HG02852 (cell line): ENCODE results near the gene OCA2.
"Not testable (repeated sequence)": the region's sequence is repeated elsewhere in the genome, so short reads cannot be mapped to it uniquely, and the experiment has no call there.

Experiments used
- ATAC-seq: cut with Tn5 transposase; IDR thresholded peaks from one replicate; pipeline ENCODE4 v1.9.1; 2021; ENCODE audit warnings: mild to moderate bottlenecking, moderate library complexity; ENCODE audit not compliant: unreplicated experiment

OCA2 gene

DNA sequence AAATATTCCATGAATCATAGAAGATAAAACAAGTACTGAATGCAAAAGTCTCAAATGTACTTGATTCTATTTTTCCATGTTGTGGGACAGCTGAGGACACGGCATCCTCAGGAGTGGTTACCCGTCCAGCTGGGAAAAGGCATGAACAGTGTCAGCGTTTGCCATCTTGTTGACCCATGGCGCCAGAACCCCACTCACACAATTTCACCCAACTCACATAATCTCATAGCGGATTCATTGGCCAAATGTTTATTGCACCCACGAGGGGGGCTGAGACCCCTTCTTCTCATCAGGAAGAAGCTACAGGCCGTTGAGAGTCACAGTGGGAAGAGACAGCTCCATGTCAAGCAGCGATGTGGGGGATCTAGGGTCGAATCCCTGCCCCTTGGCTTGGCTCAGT, 72.9 kb downstream of the OCA2 start:
- no peak for ATAC-seq

GRCh38 chr15:28025413-28025812, 73.7 kb downstream of the OCA2 start:
- no peak for ATAC-seq

DNA sequence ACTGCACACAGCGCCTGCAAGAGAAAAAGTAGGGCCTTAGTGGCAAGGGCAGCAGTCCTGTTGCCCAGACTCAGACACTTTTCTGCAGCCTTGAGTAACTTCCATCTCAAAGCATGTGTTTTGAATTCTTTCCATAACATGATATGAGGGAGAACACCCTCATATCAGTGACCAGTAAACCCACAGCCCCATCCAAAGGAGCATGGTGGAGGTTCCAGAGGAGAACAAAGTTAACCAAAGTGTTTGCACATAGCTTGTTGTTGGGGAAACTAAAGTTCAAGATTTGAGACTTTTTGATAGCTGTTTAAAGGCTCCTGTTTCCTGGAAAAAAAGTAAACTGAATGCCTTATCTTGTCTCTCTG, 74.2 kb downstream of the OCA2 start:
- no peak for ATAC-seq

- no peak for ATAC-seq
These were observed 74.9 kb downstream of the OCA2 start for GRCh38 chr15:28023933-28024888.

GRCh38 chr15:28023422-28023821, 75.7 kb downstream of the OCA2 start:
- ATAC-seq: no peak

GRCh38 chr15:28022961-28023360, 76.2 kb downstream of the OCA2 start:
- ATAC-seq: no peak

GRCh38 chr15:28022181-28022580, 76.9 kb downstream of the OCA2 start:
- no peak for ATAC-seq

DNA sequence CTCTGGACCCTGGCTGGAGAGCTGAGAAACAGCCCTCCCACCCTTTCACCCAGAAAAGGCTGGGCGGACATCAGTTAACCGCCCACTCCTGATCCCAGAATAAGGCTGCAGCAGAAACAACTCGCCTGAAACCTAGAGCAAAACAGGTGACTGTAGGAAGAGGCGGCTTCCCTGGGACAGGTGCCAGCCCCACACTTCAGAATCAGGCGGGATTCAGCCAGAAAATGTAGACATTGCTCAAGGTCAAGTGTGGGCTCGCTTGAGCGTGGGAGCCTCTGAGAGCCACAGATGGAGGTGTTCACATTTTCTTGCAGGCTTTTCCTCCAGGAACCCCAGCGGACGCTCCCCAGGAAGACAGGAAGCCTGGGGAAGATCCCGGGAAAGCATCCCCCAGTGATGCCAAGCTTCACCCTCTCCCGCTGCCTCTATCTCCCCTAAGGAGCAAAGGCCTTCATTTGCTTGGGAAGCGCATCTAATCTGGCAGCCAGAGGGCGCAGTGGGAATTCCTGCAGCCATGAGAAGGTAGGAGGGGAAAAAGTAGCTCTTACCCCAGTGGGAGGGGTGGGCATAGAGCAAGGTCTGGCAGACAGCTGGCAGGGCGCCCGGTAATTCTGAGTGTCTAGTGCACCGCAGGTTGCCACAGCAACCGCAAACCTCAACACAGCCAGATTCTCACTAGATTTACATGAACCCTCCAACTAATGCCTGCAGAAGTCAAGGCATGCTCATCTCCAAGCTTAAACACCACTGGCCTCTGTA, 77.7 kb downstream of the OCA2 start:
- no peak for ATAC-seq

DNA sequence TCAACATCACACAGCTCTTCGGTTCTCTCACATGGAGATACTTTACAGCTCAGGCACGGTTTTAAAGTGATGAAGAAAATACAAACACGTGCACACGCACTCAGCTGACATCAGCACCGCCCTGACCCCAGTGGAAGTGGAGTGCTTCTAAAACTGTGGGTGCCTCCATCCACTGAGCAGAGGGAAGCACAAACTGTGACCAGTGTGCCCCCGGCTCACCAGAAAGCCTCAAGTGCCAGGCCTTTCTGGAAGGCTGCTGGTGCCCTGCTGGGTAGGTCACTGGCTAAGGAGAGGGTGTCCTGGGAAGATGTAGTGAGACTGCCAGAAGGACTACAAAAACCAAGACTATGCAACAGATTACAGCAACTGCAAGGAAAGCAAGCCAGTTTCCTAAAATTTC, 78.5 kb downstream of the OCA2 start:
- ATAC-seq: no peak

DNA sequence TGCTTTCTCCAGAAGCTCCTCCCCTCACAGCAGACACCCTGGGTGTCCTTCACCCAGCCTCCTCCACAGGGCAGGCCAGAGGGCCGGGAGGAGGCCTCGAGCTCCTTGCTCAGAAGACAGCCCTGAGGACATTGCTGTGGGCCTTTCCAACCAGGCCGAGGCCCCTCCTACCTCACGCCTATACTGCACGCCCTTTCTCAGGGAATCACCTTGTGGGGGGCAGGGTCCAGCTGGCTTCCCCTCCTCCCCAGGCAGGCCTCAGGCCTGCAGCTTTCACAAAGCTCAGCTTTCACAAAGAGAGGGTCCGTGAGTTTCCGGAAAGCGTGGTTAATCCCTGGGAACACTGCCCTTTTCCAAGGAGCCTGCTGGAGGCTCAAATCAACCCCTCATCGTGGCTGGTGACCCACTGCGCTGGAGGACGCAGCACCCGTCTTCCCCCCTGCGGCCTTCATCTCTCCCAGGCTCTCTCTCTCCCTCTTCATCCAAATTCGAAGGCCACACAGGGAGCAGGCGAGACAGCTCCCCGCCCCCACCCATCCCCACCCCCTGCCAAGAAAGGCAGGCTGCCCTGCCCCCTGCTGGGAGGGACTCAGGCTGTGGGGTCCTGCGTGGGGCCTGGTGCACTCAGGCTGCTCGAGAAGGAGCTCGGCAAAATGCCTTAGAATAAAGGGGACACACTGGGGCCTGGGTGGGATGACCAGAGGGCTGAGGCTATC, 79.4 kb downstream of the OCA2 start:
- no peak for ATAC-seq

DNA sequence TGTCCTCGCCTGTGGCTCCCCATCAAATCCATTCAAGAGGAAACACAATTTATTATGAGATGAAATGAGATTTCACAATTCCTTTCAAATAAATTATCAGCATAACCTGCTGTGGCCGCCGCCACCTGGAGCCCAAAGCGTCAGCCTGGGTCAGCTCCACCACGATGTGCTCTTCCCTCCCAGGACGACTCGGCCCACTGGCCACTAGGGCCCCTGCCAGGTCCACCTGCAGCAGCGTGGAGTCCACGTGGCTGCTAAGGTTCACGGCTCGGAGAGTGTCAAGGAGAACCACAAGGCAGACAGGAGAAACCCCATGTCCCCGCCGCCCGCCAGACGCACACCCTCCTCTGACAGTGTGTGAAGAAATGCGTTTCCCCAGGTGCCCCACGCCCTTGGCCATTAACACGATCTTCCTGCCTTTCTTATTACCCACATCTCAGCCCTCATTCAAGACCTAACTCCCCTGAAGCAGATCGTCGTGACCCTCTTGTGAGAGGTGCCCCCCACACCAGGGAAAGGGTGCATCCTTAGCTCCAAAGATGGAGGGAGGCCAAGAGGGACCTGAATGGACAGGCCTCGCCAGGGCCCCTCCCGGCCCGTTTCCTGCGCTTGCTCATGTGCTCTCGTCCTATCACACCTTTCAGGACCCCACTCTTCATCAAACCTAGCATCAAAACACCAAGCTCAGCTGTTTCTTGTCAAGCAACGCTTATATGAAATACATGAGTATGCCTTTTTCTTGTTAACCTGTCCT, 80.6 kb downstream of the OCA2 start:
- ATAC-seq: no peak

DNA sequence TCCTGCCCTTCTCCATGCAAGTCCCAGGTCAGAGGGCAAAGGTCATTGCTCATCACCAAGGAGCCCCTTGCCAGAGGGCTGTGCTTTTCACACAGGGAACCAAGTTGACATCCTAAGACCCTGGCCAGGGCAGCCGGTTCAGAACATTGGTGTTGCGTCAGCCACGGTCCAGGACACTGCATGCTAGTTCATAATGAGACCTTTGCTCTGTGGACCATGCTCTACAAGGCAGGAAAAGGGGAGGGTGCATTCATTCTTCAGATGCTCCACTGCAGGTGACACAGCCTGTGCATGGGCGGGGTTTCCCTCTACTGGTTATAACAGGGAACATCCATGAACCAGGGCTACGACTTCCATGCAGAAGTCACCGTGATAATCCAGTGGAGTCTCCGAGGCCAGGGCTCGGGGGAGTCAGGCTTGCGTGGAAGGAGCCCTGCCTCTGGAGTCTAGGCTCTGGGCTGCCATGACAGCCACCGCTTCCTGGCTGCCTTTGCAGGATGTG, 81.6 kb downstream of the OCA2 start:
- no peak for ATAC-seq

DNA sequence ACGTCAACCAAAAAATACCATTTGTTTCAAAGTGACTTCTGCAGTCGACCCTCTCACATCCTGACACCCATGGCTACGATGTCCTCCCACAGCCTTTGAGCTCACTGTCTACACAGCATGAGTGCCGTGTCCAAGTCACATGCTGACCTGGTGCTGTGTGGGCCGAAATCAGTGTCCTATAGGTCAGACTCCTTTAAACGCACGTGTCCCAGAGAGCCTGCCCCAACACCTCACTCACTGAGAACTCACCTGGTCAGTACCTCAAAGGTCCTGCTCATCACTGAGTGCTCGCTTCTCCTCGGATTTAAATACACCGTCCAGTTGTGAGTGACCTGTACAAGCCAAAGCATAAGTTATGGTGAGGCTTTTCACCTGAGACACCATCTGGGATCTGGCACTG, 83.3 kb downstream of the OCA2 start:
- ATAC-seq: no peak

DNA sequence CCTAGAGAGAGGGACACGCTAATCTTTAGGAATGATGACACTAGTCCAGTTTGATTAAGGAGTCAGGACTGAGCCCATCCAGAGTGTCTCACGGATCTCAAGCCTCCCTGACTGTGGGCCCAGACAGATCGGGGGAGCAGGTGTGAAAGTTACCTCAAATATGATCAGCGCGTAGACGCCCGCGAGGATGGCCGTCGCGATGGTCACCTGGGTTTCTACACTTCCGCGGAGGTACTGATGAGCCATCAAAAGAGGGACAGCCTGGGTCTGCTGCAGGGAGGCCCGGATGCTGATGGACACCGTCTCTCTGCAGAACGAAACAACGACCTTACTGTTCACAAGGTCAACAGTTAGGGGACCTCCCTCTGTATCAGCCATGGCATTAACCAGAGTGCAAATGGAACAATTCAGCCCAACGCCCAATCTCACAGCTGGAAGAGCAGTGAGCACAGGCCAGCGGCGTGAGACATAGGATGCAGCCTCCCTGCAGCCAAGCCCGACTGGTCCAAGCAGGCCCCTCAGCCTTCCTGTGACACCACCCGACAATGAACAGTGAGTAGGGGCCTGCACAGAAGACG, 84.4 kb downstream of the OCA2 start:
- no peak for ATAC-seq

GRCh38 chr15:28013976-28014375, 85.1 kb downstream of the OCA2 start:
- ATAC-seq: no peak

GRCh38 chr15:28013480-28013879, 85.6 kb downstream of the OCA2 start:
- ATAC-seq: no peak

DNA sequence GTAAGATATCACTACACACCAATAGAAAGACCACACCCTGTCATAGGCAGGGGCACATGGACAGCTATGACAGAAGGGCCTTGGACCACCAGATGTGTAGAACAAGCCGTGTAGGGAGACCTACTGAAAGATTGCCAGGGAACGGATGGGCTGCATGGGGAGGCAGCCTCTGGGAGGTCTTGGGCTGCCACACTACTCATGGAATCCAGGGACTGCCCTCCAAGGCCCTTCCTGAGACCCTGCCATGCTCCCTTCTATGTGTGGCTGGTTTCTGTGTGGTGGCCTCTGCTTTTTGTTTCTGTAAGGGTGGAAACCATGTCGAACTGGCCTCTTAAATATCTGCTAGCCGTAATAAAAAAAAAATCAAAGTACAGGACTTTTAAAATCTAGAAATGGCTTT, 86.9 kb downstream of the OCA2 start:
- ATAC-seq: no peak

GRCh38 chr15:28008175-28008574, 90.9 kb downstream of the OCA2 start:
- ATAC-seq: not testable (repeated sequence)

DNA sequence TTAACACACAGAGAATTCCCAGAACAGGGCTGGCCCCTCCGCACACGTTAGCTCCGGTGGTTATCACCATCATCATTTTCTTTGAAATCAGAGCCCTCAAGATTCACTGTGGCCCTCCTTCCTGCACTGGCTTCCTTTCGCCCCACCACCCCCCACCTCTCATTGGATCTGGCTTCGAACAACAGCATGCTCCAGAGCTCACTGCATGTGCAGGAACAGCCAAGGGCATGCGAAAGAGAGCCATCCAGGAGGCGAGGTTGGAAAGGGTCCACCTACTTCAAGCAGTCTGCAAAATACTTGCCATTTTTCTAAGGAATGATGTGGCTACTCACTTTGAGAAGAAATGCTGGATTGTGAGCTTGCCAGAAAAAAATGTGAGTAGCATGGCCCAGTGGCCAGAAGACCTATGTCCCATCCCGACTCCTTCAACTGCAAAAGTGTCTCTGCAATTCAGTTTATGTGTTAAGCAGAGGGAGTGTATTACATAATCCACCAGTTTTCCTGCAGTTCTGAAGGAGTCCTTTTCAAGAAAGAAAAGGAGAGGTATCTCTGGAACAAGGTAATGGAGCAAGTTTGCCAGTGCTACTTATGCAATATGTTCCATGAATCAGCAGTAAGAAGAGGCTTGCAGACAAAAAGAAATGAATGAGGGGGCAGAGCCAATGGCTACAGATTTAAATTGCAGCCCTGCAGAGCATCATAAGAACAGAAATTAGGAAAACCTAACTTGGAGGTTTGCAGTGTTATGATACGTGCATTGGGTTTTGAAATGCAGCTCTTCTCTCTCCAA, 92.8 kb downstream of the OCA2 start:
- no peak for ATAC-seq
